GM12873 (cell line): ENCODE results near the gene GAS1.

Source experiments
- CTCF ChIP-seq: IDR thresholded peaks from 2 replicates; pipeline ENCODE4 v1.5.1; 2012; ENCODE audit warnings: low read depth, mild to moderate bottlenecking, moderate library complexity, low read length, control low read depth; ENCODE audit not compliant: insufficient read depth; ENCODE audit errors: missing control alignments

The GAS1 gene

GRCh38 chr9:86921151-86921923, 26.0 kb downstream of the GAS1 start:
- TF ChIP-seq CTCF: no peak

GRCh38 chr9:86918556-86918955, 28.8 kb downstream of the GAS1 start:
- no peak for TF ChIP-seq CTCF

DNA sequence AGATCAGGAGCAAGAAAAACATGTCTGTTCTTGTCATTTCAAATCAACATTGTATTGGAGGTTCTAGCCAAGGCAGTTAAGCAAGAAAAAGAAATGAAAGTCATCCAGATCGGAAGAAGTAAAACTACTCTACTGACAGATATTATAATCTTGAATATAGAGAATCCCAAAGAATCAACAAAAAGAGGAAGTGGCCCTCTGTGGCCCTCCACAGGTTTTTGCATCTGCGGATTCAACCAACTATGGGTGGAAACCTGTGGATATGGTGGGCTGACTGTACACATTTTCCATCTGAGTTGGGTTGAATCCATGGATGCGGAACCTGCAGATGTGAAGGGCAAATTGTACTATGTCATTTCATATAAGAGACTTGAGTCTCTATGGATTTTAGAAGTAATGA, 35.1 kb downstream of the GAS1 start:
- TF ChIP-seq CTCF: no peak

DNA sequence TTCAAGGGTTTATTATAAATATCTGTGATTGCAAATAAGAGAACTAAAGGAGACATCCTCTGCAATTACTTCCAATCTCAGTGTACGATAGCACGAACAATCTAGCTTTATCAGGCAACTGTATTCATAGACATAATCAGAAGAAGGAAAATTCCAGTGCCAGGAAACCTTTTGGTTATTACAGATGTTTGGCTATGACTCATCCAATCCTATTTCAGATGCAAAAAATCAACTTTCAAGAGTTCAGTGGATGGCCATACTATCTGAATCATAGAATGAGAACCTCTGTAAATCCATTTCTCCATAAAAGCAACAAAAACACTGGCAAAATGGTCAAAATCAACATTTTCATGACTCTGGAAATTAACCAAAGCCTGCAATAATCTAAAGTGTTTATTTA, 37.9 kb downstream of the GAS1 start:
- no peak for TF ChIP-seq CTCF

DNA sequence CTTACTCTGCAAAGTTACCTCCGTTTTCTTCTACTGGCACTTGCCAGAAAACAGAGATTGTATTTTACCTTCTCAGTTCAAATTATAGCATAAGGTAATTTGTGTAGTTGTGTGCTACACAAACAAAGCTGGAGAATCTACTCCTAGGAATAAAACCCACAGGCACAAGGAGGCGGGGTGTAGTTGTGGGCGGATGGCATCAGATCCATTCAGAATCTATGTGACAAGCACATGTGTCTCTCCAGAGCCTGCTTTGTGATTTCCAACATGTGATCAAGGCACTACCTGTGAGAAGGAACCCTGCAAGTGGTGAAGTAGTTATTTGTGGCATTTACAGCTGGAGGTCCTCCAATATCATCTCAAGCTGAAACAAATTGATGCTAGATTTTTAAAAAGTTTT, 39.0 kb downstream of the GAS1 start:
- no peak for TF ChIP-seq CTCF

GRCh38 chr9:86907346-86907745, 40.0 kb downstream of the GAS1 start:
- TF ChIP-seq CTCF: no peak

GRCh38 chr9:86903734-86904085, 43.6 kb downstream of the GAS1 start:
- TF ChIP-seq CTCF: no peak
